OCI-LY1 (cell line): Measurements from ENCODE around the gene NFILZ.

ENCODE experiments used
- H2AFZ ChIP-seq: fragments of 200-600 bp; sonication (generic), shearing (Covaris generic); 2 replicates; pipeline ENCODE4 v1.6.0; 2014; ENCODE audit warnings: antibody characterized with exemption, mild to moderate bottlenecking, low read length
- H3F3A ChIP-seq: fragments of 200-600 bp; sonication (generic), shearing (Covaris generic); 2 replicates; pipeline ENCODE4 v1.6.0; 2014; ENCODE audit warnings: mild to moderate bottlenecking, antibody characterized with exemption, low read length, moderate library complexity; ENCODE audit not compliant: insufficient read depth
- H3K27ac ChIP-seq: fragments of 200-600 bp; sonication (generic); 2 replicates; pipeline ENCODE4 v1.5.1; 2014; ENCODE audit warnings: low read length, mixed run types, mild to moderate bottlenecking, low read depth; ENCODE audit not compliant: poor library complexity, severe bottlenecking
- H3K27me3 ChIP-seq: fragments of 200-600 bp; sonication (generic); 2 replicates; pipeline ENCODE4 v1.6.0; 2014; ENCODE audit warnings: antibody characterized with exemption, mild to moderate bottlenecking, low read length, moderate library complexity; ENCODE audit not compliant: insufficient read depth
- H3K36me3 ChIP-seq: fragments of 200-600 bp; sonication (generic); 2 replicates; pipeline ENCODE4 v1.6.1; 2014; ENCODE audit warnings: mild to moderate bottlenecking, antibody characterized with exemption, low read length, moderate library complexity, mixed read lengths; ENCODE audit not compliant: insufficient read depth
- H3K4me1 ChIP-seq: fragments of 200-600 bp; sonication (generic); 2 replicates; pipeline ENCODE4 v1.5.1; 2014; ENCODE audit warnings: mild to moderate bottlenecking, low read length, moderate library complexity; ENCODE audit not compliant: insufficient read depth, severe bottlenecking
- H3K4me2 ChIP-seq: fragments of 200-600 bp; sonication (generic), shearing (Covaris generic); 2 replicates; pipeline ENCODE4 v1.6.1; 2014; ENCODE audit warnings: low read length
- H3K4me3 ChIP-seq: fragments of 200-600 bp; sonication (generic); 2 replicates; pipeline ENCODE4 v1.5.1; 2014; ENCODE audit warnings: low read length, low read depth, mild to moderate bottlenecking, mixed read lengths; ENCODE audit not compliant: poor library complexity, severe bottlenecking
- H3K79me2 ChIP-seq: fragments of 200-600 bp; shearing (Covaris generic); 2 replicates; pipeline ENCODE4 v1.6.1; 2016; ENCODE audit warnings: mixed run types, low read length, mixed read lengths; ENCODE audit not compliant: insufficient read depth
- H3K9ac ChIP-seq: fragments of 200-600 bp; sonication (generic), shearing (Covaris generic); 2 replicates; pipeline ENCODE4 v1.6.1; 2014; ENCODE audit warnings: mild to moderate bottlenecking, low read length, mixed read lengths
- H3K9me2 ChIP-seq: fragments of 200-600 bp; sonication (generic), shearing (Covaris generic); 2 replicates; pipeline ENCODE4 v1.6.1; 2014; ENCODE audit warnings: low read depth, mild to moderate bottlenecking, low read length, mixed read lengths
- H3K9me3 ChIP-seq: fragments of 200-600 bp; shearing (Covaris generic); 2 replicates; pipeline ENCODE4 v1.6.1; 2014; ENCODE audit warnings: low read length, mixed read lengths
- H4K20me1 ChIP-seq: fragments of 200-600 bp; sonication (generic), shearing (Covaris generic); 2 replicates; pipeline ENCODE4 v1.6.0; 2016; ENCODE audit warnings: mild to moderate bottlenecking, low read length; ENCODE audit not compliant: insufficient read depth
- CTCF ChIP-seq: fragments of 200-600 bp; sonication (generic), shearing (Covaris generic); IDR thresholded peaks from 2 replicates; pipeline ENCODE4 v1.5.1; 2017; ENCODE audit warnings: mild to moderate bottlenecking, antibody characterized with exemption, low read length, moderate library complexity, mixed read lengths
- EZH2 ChIP-seq: fragments of 200-600 bp; sonication (generic), shearing (Covaris generic); IDR thresholded peaks from 2 replicates; pipeline ENCODE4 v1.8.0; 2017; ENCODE audit warnings: borderline replicate concordance, mixed run types, mild to moderate bottlenecking, antibody characterized with exemption, low read length, moderate library complexity, mixed read lengths

The NFILZ gene

GRCh38 chr19:8609279-8610040 lies 21.0 kb upstream of the NFILZ start:
- H3K36me3 ChIP-seq, result no peaks in the 10 kb centered on the region
- H3K9me3 ChIP-seq, result no peaks in the 10 kb centered on the region
- H3K9ac ChIP-seq, result no peak overlapping the region
- no peak overlapping the region for H3K4me3 ChIP-seq
- 0 out of 2 replicates have a peak, but pooled peaks cover 6% of the 10 kb centered on the region for H3K27me3 ChIP-seq
- H3K27ac ChIP-seq, result no peak overlapping the region
- no peak for TF ChIP-seq CTCF
- TF ChIP-seq EZH2, result no peak
- H3K9me2 ChIP-seq, result no peaks in the 10 kb centered on the region
- H4K20me1 ChIP-seq, result no peaks in the 10 kb centered on the region
- no peaks in the 10 kb centered on the region for H3K4me1 ChIP-seq
- no peak overlapping the region for H3K4me2 ChIP-seq
- H3F3A ChIP-seq, result no peaks in the 10 kb centered on the region
- H3K79me2 ChIP-seq, result no peaks in the 10 kb centered on the region
- no peak overlapping the region for H2AFZ ChIP-seq

GRCh38 chr19:8610041-8610935 lies 20.1 kb upstream of the NFILZ start, which contains the start of gene ADAMTS10:
ADAMTS10 (minus strand) TSS chr19:8610715; CDS start chr19:8605710, 5,005 bp downstream.
- Histone ChIP-seq H3K9me3 (no peaks in the 10 kb centered on the region), H3K9me2 (no peaks in the 10 kb centered on the region), H3K27ac (no peak within 1 kb of the TSS), H3K4me1 (no peaks in the 10 kb centered on the region), H3K79me2 (no peaks in the 10 kb centered on the region), H3K27me3 (0 out of 2 replicates have a peak, but pooled peaks cover 6% of the 10 kb centered on the region), H3K9ac (no peak within 1 kb of the TSS), H3K36me3 (no peaks in the 10 kb centered on the region), H3F3A (no peaks in the 10 kb centered on the region), H3K4me3 (peak within 1 kb of the TSS; percentile 21), H4K20me1 (no peaks in the 10 kb centered on the region), H2AFZ (no peak within 1 kb of the TSS), H3K4me2 (no peak within 1 kb of the TSS; the same call in 1 of the 2 replicates)
- no peak for TF ChIP-seq CTCF
- TF ChIP-seq EZH2, result no peak

GRCh38 chr19:8610936-8611300 lies 19.5 kb upstream of the NFILZ start:
- no peaks in the 10 kb centered on the region for H3K9me3 ChIP-seq
- 0 out of 2 replicates have a peak, but pooled peaks cover 6% of the 10 kb centered on the region for H3K27me3 ChIP-seq
- H3K4me2 ChIP-seq, result no peak overlapping the region

More at GRCh38 chr19:8610936-8611300, 19.5 kb upstream of the NFILZ start:
- Histone ChIP-seq H3F3A (no peaks in the 10 kb centered on the region), H3K27ac (no peak overlapping the region), H3K4me1 (no peaks in the 10 kb centered on the region), H3K9ac (no peak overlapping the region), H3K79me2 (no peaks in the 10 kb centered on the region), H3K4me3 (no peak overlapping the region), H4K20me1 (no peaks in the 10 kb centered on the region), H3K9me2 (no peaks in the 10 kb centered on the region), H2AFZ (no peak overlapping the region), H3K36me3 (no peaks in the 10 kb centered on the region)
- TF ChIP-seq EZH2, result no peak
- TF ChIP-seq CTCF, result no peak
